ENCODE data around the gene SSC5D.

SSC5D gene

GRCh38 chr19:55567708-55568328 lies 79.6 kb downstream of the SSC5D start:
- no peak for DNase-seq

All from midbrain (tissue), 1 donor.